HEK293 (cell line): Measurements from ENCODE around the gene SPATA16.

Experiments
- CTCF ChIA-PET: fragments of 350-600 bp; formaldehyde crosslinking; extraction: SDS; loops from one replicate; lab custom pipeline; 2021; ENCODE audit warnings: antibody characterized with exemption; lab: Yijun Ruan, JAX
- POLR2A ChIA-PET: fragments of 300-600 bp; formaldehyde crosslinking; extraction: SDS; loops from one replicate; lab custom pipeline; 2020; ENCODE audit warnings: antibody characterized with exemption, inconsistent platforms; lab: Yijun Ruan, JAX
- H3K27ac ChIP-seq: fragments of 200-500 bp; sonication (Bioruptor generic); 2 replicates; pipeline ENCODE4 v1.5.1; 2014; ENCODE audit warnings: low read depth, low read length, control low read depth, inconsistent platforms; ENCODE audit errors: extremely low read depth
- H3K36me3 ChIP-seq, 2 experiments: fragments of 200-500 bp in 1 of 2; sonication (Bioruptor generic) in 1 of 2; 1 replicate in 1 of 2; 2 replicates in 1 of 2; pipeline ENCODE4 v1.5.1; 2014 to 2017; ENCODE audit warnings: inconsistent platforms in 2 of 2, low read length in 2 of 2; ENCODE audit not compliant: control insufficient read depth in 2 of 2, insufficient read depth in 1 of 2
- H3K4me1 ChIP-seq: fragments of 200-500 bp; sonication (Bioruptor generic); 2 replicates; pipeline ENCODE4 v1.5.1; 2014; ENCODE audit warnings: mild to moderate bottlenecking, low read length, inconsistent platforms; ENCODE audit not compliant: control insufficient read depth, insufficient read depth
- H3K4me3 ChIP-seq: 2 replicates; pipeline ENCODE4 v1.5.1; 2011; ENCODE audit warnings: low read depth, mild to moderate bottlenecking, control low read depth, low read length, moderate library complexity
- H3K9me3 ChIP-seq: fragments of 200-500 bp; sonication (Bioruptor generic); 2 replicates; pipeline ENCODE4 v1.5.1; 2014; ENCODE audit warnings: low read depth, low read length, inconsistent platforms; ENCODE audit not compliant: control insufficient read depth, insufficient read depth
- GLI4 ChIP-seq: fragments of 450-650 bp; formaldehyde crosslinking; IDR thresholded peaks from 2 replicates; pipeline ENCODE4 v1.5.1; 2016; ENCODE audit warnings: missing biosample characterization, missing genetic modification characterization
- KLF16 ChIP-seq: fragments of 450-650 bp; formaldehyde crosslinking; IDR thresholded peaks from 2 replicates; pipeline ENCODE4 v1.5.1; 2017; ENCODE audit warnings: missing biosample characterization, missing genetic modification characterization
- OSR2 ChIP-seq: fragments of 450-650 bp; formaldehyde crosslinking; IDR thresholded peaks from 2 replicates; pipeline ENCODE4 v1.5.1; 2016; ENCODE audit warnings: missing biosample characterization, missing genetic modification characterization
- RBAK ChIP-seq: fragments of 450-650 bp; formaldehyde crosslinking; IDR thresholded peaks from 2 replicates; pipeline ENCODE4 v1.5.1; 2016; ENCODE audit warnings: missing biosample characterization, missing genetic modification characterization
- SCRT1 ChIP-seq: fragments of 450-650 bp; formaldehyde crosslinking; IDR thresholded peaks from 2 replicates; pipeline ENCODE4 v1.5.1; 2016; ENCODE audit warnings: missing biosample characterization, missing genetic modification characterization, borderline replicate concordance
- ZNF112 ChIP-seq: fragments of 450-650 bp; formaldehyde crosslinking; IDR thresholded peaks from 2 replicates; pipeline ENCODE4 v1.5.0; 2017; ENCODE audit warnings: missing biosample characterization, missing genetic modification characterization
- ZNF121 ChIP-seq: fragments of 450-650 bp; formaldehyde crosslinking; IDR thresholded peaks from 2 replicates; pipeline ENCODE4 v1.5.1; 2016; ENCODE audit warnings: missing biosample characterization, missing genetic modification characterization
- ZNF133 ChIP-seq: fragments of 450-650 bp; formaldehyde crosslinking; IDR thresholded peaks from 2 replicates; pipeline ENCODE4 v1.5.1; 2016; ENCODE audit warnings: missing biosample characterization, missing genetic modification characterization
- ZNF146 ChIP-seq: fragments of 450-650 bp; formaldehyde crosslinking; IDR thresholded peaks from 2 replicates; pipeline ENCODE4 v1.5.1; 2016; ENCODE audit warnings: missing biosample characterization, missing genetic modification characterization
- ZNF202 ChIP-seq: fragments of 450-650 bp; formaldehyde crosslinking; IDR thresholded peaks from 2 replicates; pipeline ENCODE4 v1.5.1; 2016; ENCODE audit warnings: missing biosample characterization, missing genetic modification characterization, borderline replicate concordance
- ZNF23 ChIP-seq: fragments of 450-650 bp; formaldehyde crosslinking; IDR thresholded peaks from 2 replicates; pipeline ENCODE4 v1.5.1; 2016; ENCODE audit warnings: missing biosample characterization, missing genetic modification characterization, borderline replicate concordance
- ZNF24 ChIP-seq: fragments of 450-650 bp; formaldehyde crosslinking; IDR thresholded peaks from 2 replicates; pipeline ENCODE4 v1.5.1; 2016; ENCODE audit warnings: missing biosample characterization, missing genetic modification characterization
- ZNF302 ChIP-seq: fragments of 450-650 bp; formaldehyde crosslinking; IDR thresholded peaks from 2 replicates; pipeline ENCODE4 v1.5.1; 2016; ENCODE audit warnings: missing biosample characterization, missing genetic modification characterization, low read depth
- ZNF350 ChIP-seq: fragments of 450-650 bp; formaldehyde crosslinking; IDR thresholded peaks from 2 replicates; pipeline ENCODE4 v1.5.0; 2017; ENCODE audit warnings: missing biosample characterization, mild to moderate bottlenecking, missing genetic modification characterization
- ZNF37A ChIP-seq: fragments of 450-650 bp; IDR thresholded peaks from 2 replicates; pipeline ENCODE4 v1.5.1; 2018; ENCODE audit warnings: missing biosample characterization, missing genetic modification characterization
- ZNF416 ChIP-seq: fragments of 450-650 bp; formaldehyde crosslinking; IDR thresholded peaks from 2 replicates; pipeline ENCODE4 v1.5.1; 2016; ENCODE audit warnings: missing biosample characterization, missing genetic modification characterization
- ZNF549 ChIP-seq: fragments of 450-650 bp; IDR thresholded peaks from 2 replicates; pipeline ENCODE4 v1.5.1; 2018; ENCODE audit warnings: missing biosample characterization, missing genetic modification characterization, mild to moderate bottlenecking, inconsistent platforms, moderate library complexity
- ZNF660 ChIP-seq: fragments of 450-650 bp; IDR thresholded peaks from 2 replicates; pipeline ENCODE4 v1.5.1; 2018; ENCODE audit warnings: missing biosample characterization, mild to moderate bottlenecking, missing genetic modification characterization
- ZSCAN30 ChIP-seq: fragments of 450-650 bp; IDR thresholded peaks from 2 replicates; pipeline ENCODE4 v1.5.1; 2018; ENCODE audit warnings: missing biosample characterization, mild to moderate bottlenecking, missing genetic modification characterization, moderate library complexity
- TF ChIP-seq, protein P1 (sequence below): fragments of 450-650 bp; formaldehyde crosslinking; IDR thresholded peaks from 2 replicates; pipeline ENCODE4 v1.5.1; 2016; ENCODE audit warnings: missing biosample characterization, missing genetic modification characterization
- TF ChIP-seq, protein P2 (sequence below): fragments of 450-650 bp; IDR thresholded peaks from 2 replicates; pipeline ENCODE4 v1.5.1; 2018; ENCODE audit warnings: missing biosample characterization, mild to moderate bottlenecking, missing genetic modification characterization
- TF ChIP-seq, protein P3 (sequence below): fragments of 450-650 bp; formaldehyde crosslinking; IDR thresholded peaks from 2 replicates; pipeline ENCODE4 v1.5.1; 2016; ENCODE audit warnings: missing biosample characterization, missing genetic modification characterization
- TF ChIP-seq, protein P4 (sequence below): fragments of 450-650 bp; formaldehyde crosslinking; IDR thresholded peaks from 2 replicates; pipeline ENCODE4 v1.5.1; 2016; ENCODE audit warnings: missing biosample characterization, missing genetic modification characterization, borderline replicate concordance
- TF ChIP-seq, protein P5 (sequence below): sonication (generic); formaldehyde crosslinking; IDR thresholded peaks from 2 replicates; pipeline ENCODE4 v1.8.1; 2022; ENCODE audit warnings: mild to moderate bottlenecking, moderate library complexity, missing genetic modification reagents

Gene SPATA16

DNA sequence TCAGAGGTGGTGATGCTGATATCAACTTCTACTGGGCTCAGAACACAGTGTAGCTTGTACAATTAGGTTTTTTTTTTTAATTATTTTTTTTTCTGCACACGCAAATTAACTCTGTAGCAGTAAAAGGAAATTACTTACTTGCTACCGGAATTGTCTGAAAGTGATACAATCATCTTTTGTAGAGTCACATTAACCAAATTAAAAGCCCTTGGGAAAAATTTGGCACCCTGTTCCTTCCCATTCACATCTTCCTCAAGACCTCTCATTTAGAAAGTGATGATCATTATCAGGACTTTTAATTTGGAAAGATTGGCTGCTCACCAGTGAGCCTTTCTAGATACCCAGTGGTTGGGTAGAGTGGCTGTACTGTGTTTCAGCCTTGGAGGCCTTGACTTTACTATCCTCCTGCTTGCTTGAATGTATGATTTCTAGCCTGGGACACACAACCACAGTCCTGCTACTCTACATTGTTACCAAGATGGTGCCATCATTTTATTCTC, 232.2 kb downstream of the SPATA16 start:
- Histone ChIP-seq H3K4me3 (no peak overlapping the region), H3K27ac (no peak overlapping the region)
- TF ChIP-seq OSR2 (tag by site-specific recombination) (no peak), SCRT1 (tag by site-specific recombination) (no peak)
- TF ChIP-seq, all 188 proteins: peak for 0
- no peaks in the 10 kb centered on the region for H3K9me3 ChIP-seq
- no peaks in the 10 kb centered on the region for H3K4me1 ChIP-seq
- CTCF ChIA-PET: no interaction called here
- H3K36me3 ChIP-seq: no peaks in the 10 kb centered on the region
- POLR2A ChIA-PET: no interaction called here

DNA sequence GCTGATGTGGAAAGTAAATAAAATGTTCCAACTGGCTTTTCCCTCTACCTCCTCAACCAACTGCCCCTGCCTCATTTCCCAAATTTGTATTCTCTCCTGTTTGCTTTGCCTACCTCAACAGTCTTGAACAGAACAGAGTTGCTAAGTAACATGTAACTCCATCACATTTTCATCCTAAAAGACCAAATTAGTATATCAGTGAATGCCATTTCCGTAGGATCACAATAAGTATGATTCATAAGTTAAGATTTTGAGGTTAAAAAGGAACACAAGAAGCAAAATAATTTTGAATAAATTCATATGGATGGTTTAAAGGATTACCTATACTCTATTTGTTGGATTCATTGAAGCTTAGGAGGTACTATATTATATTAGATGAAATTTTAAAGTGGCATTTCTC, 235.6 kb downstream of the SPATA16 start:
- ChIA-PET CTCF (no interaction called here), POLR2A (no interaction called here)
- Histone ChIP-seq H3K9me3 (no peaks in the 10 kb centered on the region), H3K36me3 (no peaks in the 10 kb centered on the region), H3K27ac (no peak overlapping the region), H3K4me1 (no peaks in the 10 kb centered on the region), H3K4me3 (no peak overlapping the region)
- TF ChIP-seq, protein P1, sequence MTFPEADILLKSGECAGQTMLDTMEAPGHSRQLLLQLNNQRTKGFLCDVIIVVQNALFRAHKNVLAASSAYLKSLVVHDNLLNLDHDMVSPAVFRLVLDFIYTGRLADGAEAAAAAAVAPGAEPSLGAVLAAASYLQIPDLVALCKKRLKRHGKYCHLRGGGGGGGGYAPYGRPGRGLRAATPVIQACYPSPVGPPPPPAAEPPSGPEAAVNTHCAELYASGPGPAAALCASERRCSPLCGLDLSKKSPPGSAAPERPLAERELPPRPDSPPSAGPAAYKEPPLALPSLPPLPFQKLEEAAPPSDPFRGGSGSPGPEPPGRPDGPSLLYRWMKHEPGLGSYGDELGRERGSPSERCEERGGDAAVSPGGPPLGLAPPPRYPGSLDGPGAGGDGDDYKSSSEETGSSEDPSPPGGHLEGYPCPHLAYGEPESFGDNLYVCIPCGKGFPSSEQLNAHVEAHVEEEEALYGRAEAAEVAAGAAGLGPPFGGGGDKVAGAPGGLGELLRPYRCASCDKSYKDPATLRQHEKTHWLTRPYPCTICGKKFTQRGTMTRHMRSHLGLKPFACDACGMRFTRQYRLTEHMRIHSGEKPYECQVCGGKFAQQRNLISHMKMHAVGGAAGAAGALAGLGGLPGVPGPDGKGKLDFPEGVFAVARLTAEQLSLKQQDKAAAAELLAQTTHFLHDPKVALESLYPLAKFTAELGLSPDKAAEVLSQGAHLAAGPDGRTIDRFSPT (tag by site-specific recombination): no peak
- no peak for TF ChIP-seq ZNF24
- no peak for TF ChIP-seq ZNF660 (tag by site-specific recombination)
- TF ChIP-seq GLI4 (tag by site-specific recombination): no peak
- TF ChIP-seq, protein P2, sequence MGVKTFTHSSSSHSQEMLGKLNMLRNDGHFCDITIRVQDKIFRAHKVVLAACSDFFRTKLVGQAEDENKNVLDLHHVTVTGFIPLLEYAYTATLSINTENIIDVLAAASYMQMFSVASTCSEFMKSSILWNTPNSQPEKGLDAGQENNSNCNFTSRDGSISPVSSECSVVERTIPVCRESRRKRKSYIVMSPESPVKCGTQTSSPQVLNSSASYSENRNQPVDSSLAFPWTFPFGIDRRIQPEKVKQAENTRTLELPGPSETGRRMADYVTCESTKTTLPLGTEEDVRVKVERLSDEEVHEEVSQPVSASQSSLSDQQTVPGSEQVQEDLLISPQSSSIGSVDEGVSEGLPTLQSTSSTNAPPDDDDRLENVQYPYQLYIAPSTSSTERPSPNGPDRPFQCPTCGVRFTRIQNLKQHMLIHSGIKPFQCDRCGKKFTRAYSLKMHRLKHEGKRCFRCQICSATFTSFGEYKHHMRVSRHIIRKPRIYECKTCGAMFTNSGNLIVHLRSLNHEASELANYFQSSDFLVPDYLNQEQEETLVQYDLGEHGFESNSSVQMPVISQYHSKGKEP (tag by site-specific recombination): no peak
- TF ChIP-seq ZSCAN30 (tag by site-specific recombination): no peak
- TF ChIP-seq, protein P3, sequence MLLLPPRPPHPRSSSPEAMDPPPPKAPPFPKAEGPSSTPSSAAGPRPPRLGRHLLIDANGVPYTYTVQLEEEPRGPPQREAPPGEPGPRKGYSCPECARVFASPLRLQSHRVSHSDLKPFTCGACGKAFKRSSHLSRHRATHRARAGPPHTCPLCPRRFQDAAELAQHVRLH (tag by site-specific recombination): no peak
- TF ChIP-seq ZNF416: no peak
- no peak for TF ChIP-seq ZNF37A (tag by site-specific recombination)
- TF ChIP-seq ZNF549: no peak
- TF ChIP-seq RBAK (tag by site-specific recombination): no peak
- TF ChIP-seq ZNF112 (tag by site-specific recombination): no peak

DNA sequence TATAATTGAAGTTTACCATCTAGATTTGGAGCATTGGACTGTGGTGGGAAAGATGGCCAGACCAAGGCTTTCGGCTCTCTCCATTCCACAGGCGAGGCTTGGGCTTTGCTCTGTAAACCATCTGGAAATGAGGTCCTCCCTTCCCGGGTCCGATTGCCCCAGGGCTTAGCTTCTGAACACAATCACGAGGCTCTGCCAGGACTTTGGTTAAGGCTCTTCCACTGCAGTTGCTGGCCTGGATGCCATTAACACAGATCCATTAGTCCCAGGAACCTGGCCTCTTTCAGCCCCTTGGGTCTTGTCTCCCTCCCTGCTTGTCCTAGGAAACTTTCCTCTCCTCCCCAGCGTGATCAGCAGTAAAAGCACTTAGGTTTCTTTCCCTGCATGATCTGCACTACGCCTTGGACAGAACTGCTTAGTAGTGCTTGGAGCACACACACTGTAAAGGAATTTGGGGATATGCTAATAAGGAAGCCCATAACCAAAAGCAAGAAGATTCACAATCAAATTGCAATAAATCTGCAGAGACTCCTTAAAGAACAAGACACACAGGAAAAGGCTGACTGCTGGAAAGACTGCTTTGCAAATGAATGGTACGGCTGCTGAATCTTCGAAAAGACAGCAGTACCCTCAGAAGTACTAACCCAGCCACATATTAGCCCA, 236.2 kb downstream of the SPATA16 start:
- H3K36me3 ChIP-seq: no peaks in the 10 kb centered on the region
- H3K27ac ChIP-seq: no peak overlapping the region
- no peak overlapping the region for H3K4me3 ChIP-seq
- CTCF ChIA-PET: no interaction called here
- no peaks in the 10 kb centered on the region for H3K9me3 ChIP-seq
- H3K4me1 ChIP-seq: no peaks in the 10 kb centered on the region
- POLR2A ChIA-PET: no interaction called here
- TF ChIP-seq, protein P4, sequence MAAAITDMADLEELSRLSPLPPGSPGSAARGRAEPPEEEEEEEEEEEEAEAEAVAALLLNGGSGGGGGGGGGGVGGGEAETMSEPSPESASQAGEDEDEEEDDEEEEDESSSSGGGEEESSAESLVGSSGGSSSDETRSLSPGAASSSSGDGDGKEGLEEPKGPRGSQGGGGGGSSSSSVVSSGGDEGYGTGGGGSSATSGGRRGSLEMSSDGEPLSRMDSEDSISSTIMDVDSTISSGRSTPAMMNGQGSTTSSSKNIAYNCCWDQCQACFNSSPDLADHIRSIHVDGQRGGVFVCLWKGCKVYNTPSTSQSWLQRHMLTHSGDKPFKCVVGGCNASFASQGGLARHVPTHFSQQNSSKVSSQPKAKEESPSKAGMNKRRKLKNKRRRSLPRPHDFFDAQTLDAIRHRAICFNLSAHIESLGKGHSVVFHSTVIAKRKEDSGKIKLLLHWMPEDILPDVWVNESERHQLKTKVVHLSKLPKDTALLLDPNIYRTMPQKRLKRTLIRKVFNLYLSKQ (tag by site-specific recombination): no peak
- TF ChIP-seq KLF16 (tag by site-specific recombination) (no peak), ZNF350 (tag by site-specific recombination) (no peak), ZNF133 (tag by site-specific recombination) (no peak), ZNF146 (tag by site-specific recombination) (no peak), ZNF23 (tag by site-specific recombination) (no peak), ZNF302 (tag by site-specific recombination) (no peak), ZNF121 (no peak), ZNF549 (no peak), ZNF202 (tag by site-specific recombination) (no peak)
- TF ChIP-seq, protein P5, sequence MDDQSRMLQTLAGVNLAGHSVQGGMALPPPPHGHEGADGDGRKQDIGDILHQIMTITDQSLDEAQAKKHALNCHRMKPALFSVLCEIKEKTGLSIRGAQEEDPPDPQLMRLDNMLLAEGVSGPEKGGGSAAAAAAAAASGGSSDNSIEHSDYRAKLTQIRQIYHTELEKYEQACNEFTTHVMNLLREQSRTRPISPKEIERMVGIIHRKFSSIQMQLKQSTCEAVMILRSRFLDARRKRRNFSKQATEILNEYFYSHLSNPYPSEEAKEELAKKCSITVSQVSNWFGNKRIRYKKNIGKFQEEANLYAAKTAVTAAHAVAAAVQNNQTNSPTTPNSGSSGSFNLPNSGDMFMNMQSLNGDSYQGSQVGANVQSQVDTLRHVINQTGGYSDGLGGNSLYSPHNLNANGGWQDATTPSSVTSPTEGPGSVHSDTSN (CRISPR knock-in tag): no peak
